Retinal pigment epithelial cell (primary cell): ENCODE measurements around the gene OPA3.

Experiments used
- DNase-seq: peaks from one replicate; pipeline ENCODE4 v3.0.0-alpha.2; 2010; ENCODE audit warnings: low read depth
- H3K4me3 ChIP-seq: 2 replicates; pipeline ENCODE4 v1.5.1; 2011; ENCODE audit warnings: mild to moderate bottlenecking, low read length, control low read depth, moderate library complexity
- CTCF ChIP-seq: conservative IDR thresholded peaks from 2 replicates; pipeline ENCODE4 v1.5.1; 2011; ENCODE audit warnings: low read depth, low read length, control low read depth, inconsistent platforms

Gene OPA3

DNA sequence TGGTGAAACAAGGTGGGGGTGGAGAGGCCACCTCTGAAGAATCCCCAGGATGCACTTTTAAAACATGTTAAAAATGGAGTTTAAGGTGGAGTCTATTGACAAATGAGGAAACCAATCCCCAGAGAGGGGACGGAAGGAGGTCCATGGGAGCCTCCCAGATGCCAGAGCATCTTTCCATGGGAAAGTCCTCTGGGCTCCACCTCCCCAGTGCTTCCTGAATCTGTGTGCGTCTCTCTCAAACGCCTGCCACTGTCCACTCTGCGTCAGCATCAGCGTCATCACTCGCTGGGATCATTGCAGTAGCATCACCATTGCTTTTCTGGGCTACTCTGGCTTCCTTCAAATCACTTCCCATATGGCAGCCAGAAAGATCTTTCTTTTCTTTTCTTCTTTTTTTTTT is 11.2 kb upstream of the OPA3 start:
- no peak for TF ChIP-seq CTCF
- no peak overlapping the region for H3K4me3 ChIP-seq
- DNase-seq = no peak

GRCh38 chr19:45593520-45593919 is 8.9 kb upstream of the OPA3 start:
- no peak overlapping the region for H3K4me3 ChIP-seq
- no peak for TF ChIP-seq CTCF
- DNase-seq = no peak

- no peak for TF ChIP-seq CTCF
- DNase-seq = no peak
- H3K4me3 ChIP-seq = no peak overlapping the region
These were observed 7.8 kb upstream of the OPA3 start for GRCh38 chr19:45592366-45592765.

GRCh38 chr19:45591638-45592005 is 7.0 kb upstream of the OPA3 start:
- DNase-seq = no peak
- no peak for TF ChIP-seq CTCF
- H3K4me3 ChIP-seq = no peak overlapping the region

- H3K4me3 ChIP-seq = no peak overlapping the region
- peak; percentile 47 for TF ChIP-seq CTCF
- no peak for DNase-seq
These were observed 6.5 kb upstream of the OPA3 start for GRCh38 chr19:45591004-45591637.

GRCh38 chr19:45590300-45591003 is 5.8 kb upstream of the OPA3 start:
- TF ChIP-seq CTCF = no peak
- no peak for DNase-seq
- H3K4me3 ChIP-seq = no peak overlapping the region

GRCh38 chr19:45589768-45590167 is 5.2 kb upstream of the OPA3 start:
- DNase-seq = no peak
- H3K4me3 ChIP-seq = no peak overlapping the region
- no peak for TF ChIP-seq CTCF
